ENCODE data around the gene PEX11G.

GRCh38 chr19:7515110-7515644 lies 26.3 kb upstream of the PEX11G start:
- no peak for TF ChIP-seq CTCF (IDR thresholded peaks at IDR 0.05; ENCODE audit: low read depth, low read length)
- no peak for TF ChIP-seq MAX (IDR thresholded peaks at IDR 0.05; ENCODE audit: low read depth, low read length)
